HEK293 (cell line): ENCODE measurements around the gene MINDY1.
A peak's percentile ranks its signal among the peaks of the same experiment; 100 is the strongest.

Experiments
- BCL11B ChIP-seq: fragments of 450-650 bp; formaldehyde crosslinking; IDR thresholded peaks from 2 replicates; pipeline ENCODE4 v1.5.1; 2016; ENCODE audit warnings: low read depth, missing biosample characterization, missing genetic modification characterization
- KLF16 ChIP-seq: fragments of 450-650 bp; formaldehyde crosslinking; IDR thresholded peaks from 2 replicates; pipeline ENCODE4 v1.5.1; 2017; ENCODE audit warnings: missing biosample characterization, missing genetic modification characterization
- KLF9 ChIP-seq: fragments of 450-650 bp; formaldehyde crosslinking; IDR thresholded peaks from 2 replicates; pipeline ENCODE4 v1.5.1; 2016; ENCODE audit warnings: missing biosample characterization, missing genetic modification characterization, low read depth
- OSR2 ChIP-seq: fragments of 450-650 bp; formaldehyde crosslinking; IDR thresholded peaks from 2 replicates; pipeline ENCODE4 v1.5.1; 2016; ENCODE audit warnings: missing biosample characterization, missing genetic modification characterization
- OVOL3 ChIP-seq: fragments of 450-650 bp; formaldehyde crosslinking; IDR thresholded peaks from 2 replicates; pipeline ENCODE4 v1.5.1; 2016; ENCODE audit warnings: missing biosample characterization, missing genetic modification characterization
- PATZ1 ChIP-seq: fragments of 450-650 bp; formaldehyde crosslinking; IDR thresholded peaks from 2 replicates; pipeline ENCODE4 v1.5.1; 2016; ENCODE audit warnings: missing biosample characterization, missing genetic modification characterization
- PRDM2 ChIP-seq: fragments of 450-650 bp; formaldehyde crosslinking; IDR thresholded peaks from 2 replicates; pipeline ENCODE4 v1.5.1; 2016; ENCODE audit warnings: missing biosample characterization, missing genetic modification characterization, borderline replicate concordance
- SP3 ChIP-seq: fragments of 450-650 bp; formaldehyde crosslinking; IDR thresholded peaks from 2 replicates; pipeline ENCODE4 v1.5.1; 2016; ENCODE audit warnings: missing biosample characterization, missing genetic modification characterization
- TCF7L2 ChIP-seq: IDR thresholded peaks from 2 replicates; pipeline ENCODE4 v1.6.1; 2011; ENCODE audit warnings: low read depth, mild to moderate bottlenecking, inconsistent platforms, low read length, moderate library complexity, borderline replicate concordance
- ZBTB17 ChIP-seq: fragments of 450-650 bp; formaldehyde crosslinking; IDR thresholded peaks from 2 replicates; pipeline ENCODE4 v1.5.1; 2016; ENCODE audit warnings: missing biosample characterization, missing genetic modification characterization
- ZBTB21 ChIP-seq: fragments of 450-650 bp; formaldehyde crosslinking; IDR thresholded peaks from 2 replicates; pipeline ENCODE4 v1.5.1; 2017; ENCODE audit warnings: missing biosample characterization, missing genetic modification characterization
- ZBTB48 ChIP-seq: fragments of 450-650 bp; formaldehyde crosslinking; IDR thresholded peaks from 2 replicates; pipeline ENCODE4 v1.5.1; 2016; ENCODE audit warnings: missing biosample characterization, missing genetic modification characterization
- ZBTB6 ChIP-seq: fragments of 450-650 bp; formaldehyde crosslinking; IDR thresholded peaks from 2 replicates; pipeline ENCODE4 v1.5.1; 2017; ENCODE audit warnings: missing biosample characterization, missing genetic modification characterization
- ZNF121 ChIP-seq: fragments of 450-650 bp; formaldehyde crosslinking; IDR thresholded peaks from 2 replicates; pipeline ENCODE4 v1.5.1; 2016; ENCODE audit warnings: missing biosample characterization, missing genetic modification characterization
- ZNF133 ChIP-seq: fragments of 450-650 bp; formaldehyde crosslinking; IDR thresholded peaks from 2 replicates; pipeline ENCODE4 v1.5.1; 2016; ENCODE audit warnings: missing biosample characterization, missing genetic modification characterization
- ZNF211 ChIP-seq: fragments of 450-650 bp; formaldehyde crosslinking; IDR thresholded peaks from 2 replicates; pipeline ENCODE4 v1.5.1; 2016; ENCODE audit warnings: low read depth, missing biosample characterization, missing genetic modification characterization
- ZNF280D ChIP-seq: fragments of 450-650 bp; formaldehyde crosslinking; IDR thresholded peaks from 2 replicates; pipeline ENCODE4 v1.5.1; 2016; ENCODE audit warnings: missing biosample characterization, missing genetic modification characterization
- ZNF302 ChIP-seq: fragments of 450-650 bp; formaldehyde crosslinking; IDR thresholded peaks from 2 replicates; pipeline ENCODE4 v1.5.1; 2016; ENCODE audit warnings: missing biosample characterization, missing genetic modification characterization, low read depth
- ZNF335 ChIP-seq: fragments of 450-650 bp; formaldehyde crosslinking; conservative IDR thresholded peaks from 2 replicates; pipeline ENCODE4 v1.5.1; 2016; ENCODE audit warnings: missing biosample characterization, missing genetic modification characterization
- ZNF362 ChIP-seq: fragments of 450-650 bp; formaldehyde crosslinking; IDR thresholded peaks from 2 replicates; pipeline ENCODE4 v1.5.1; 2016; ENCODE audit warnings: missing biosample characterization, missing genetic modification characterization
- ZNF423 ChIP-seq: fragments of 450-650 bp; formaldehyde crosslinking; IDR thresholded peaks from 2 replicates; pipeline ENCODE4 v1.5.1; 2016; ENCODE audit warnings: missing biosample characterization, missing genetic modification characterization
- ZNF530 ChIP-seq: fragments of 450-650 bp; formaldehyde crosslinking; IDR thresholded peaks from 2 replicates; pipeline ENCODE4 v1.5.1; 2016; ENCODE audit warnings: low read depth, missing biosample characterization, missing genetic modification characterization
- ZNF677 ChIP-seq: fragments of 450-650 bp; IDR thresholded peaks from 2 replicates; pipeline ENCODE4 v1.5.0; 2018; ENCODE audit warnings: missing biosample characterization, mild to moderate bottlenecking, missing genetic modification characterization, moderate library complexity
- ZSCAN5A ChIP-seq: fragments of 450-650 bp; formaldehyde crosslinking; IDR thresholded peaks from 2 replicates; pipeline ENCODE4 v1.5.1; 2016; ENCODE audit warnings: missing biosample characterization, missing genetic modification characterization
- ZXDB ChIP-seq: fragments of 450-650 bp; formaldehyde crosslinking; IDR thresholded peaks from 2 replicates; pipeline ENCODE4 v1.5.1; 2016; ENCODE audit warnings: missing biosample characterization, missing genetic modification characterization

The MINDY1 gene

GRCh38 chr1:150976879-150977694, 29.6 kb downstream of the MINDY1 start (continued):
- TF ChIP-seq ZSCAN5A (tag by site-specific recombination) (no peak), ZNF335 (tag by site-specific recombination) (peak; percentile 96), ZNF530 (tag by site-specific recombination) (no peak), ZBTB6 (no peak), ZNF121 (tag by site-specific recombination) (no peak), PATZ1 (tag by site-specific recombination) (peak; percentile 51; the same call in 1 of the 2 replicates), ZBTB21 (tag by site-specific recombination) (no peak), PRDM2 (tag by site-specific recombination) (no peak), ZNF280D (no peak), ZBTB48 (tag by site-specific recombination) (no peak), ZNF211 (tag by site-specific recombination) (no peak), SP3 (peak; percentile 70), KLF16 (tag by site-specific recombination) (peak; percentile 58; the same call in 1 of the 2 replicates), ZXDB (peak; percentile 57; the same call in 1 of the 2 replicates), ZBTB17 (tag by site-specific recombination) (peak; percentile 86), OSR2 (tag by site-specific recombination) (0 out of 2 replicates have a peak, but pooled peaks have one; percentile 9), KLF9 (tag by site-specific recombination) (peak; percentile 88), ZNF423 (tag by site-specific recombination) (no peak), ZNF302 (tag by site-specific recombination) (0 out of 2 replicates have a peak, but pooled peaks have one; percentile 38), OVOL3 (tag by site-specific recombination) (no peak), TCF7L2 (no peak), ZNF362 (tag by site-specific recombination) (peak; percentile 70; the same call in 1 of the 2 replicates), ZNF677 (no peak), ZNF133 (tag by site-specific recombination) (no peak), BCL11B (tag by site-specific recombination) (no peak)
